Bronchial epithelial cell (primary cell): ENCODE results near the gene TNS3. TPM values are rescaled to one million over a fixed set of nuclear protein-coding genes. Genes with fewer than 3 reads are reported as not detected.

Source experiments
- DNase-seq: peaks from one replicate; pipeline ENCODE4 v3.0.0-alpha.2; 2010; ENCODE audit warnings: low read depth
- FAIRE-seq: peaks from 2 replicates; lab custom pipeline; 2011; peaks lifted over from hg19 to GRCh38; lab: Jason Lieb, UNC
- H3K27me3 ChIP-seq: 2 replicates; pipeline ENCODE4 v1.5.1; 2011; ENCODE audit warnings: low read length; ENCODE audit not compliant: control insufficient read depth, insufficient read depth
- H3K36me3 ChIP-seq: 2 replicates; pipeline ENCODE4 v1.5.1; 2011; ENCODE audit warnings: low read length; ENCODE audit not compliant: control insufficient read depth, insufficient read depth
- H3K4me3 ChIP-seq: 2 replicates; pipeline ENCODE4 v1.5.1; 2011; ENCODE audit warnings: mild to moderate bottlenecking, low read depth, low read length, control low read depth
- total RNA-seq: library from RNA; depleted of rRNA; stranded (reverse); fragments of >200 nt; gene quantifications from 2 replicates; pipeline ENCODE4 v1.2.1, GENCODE V29; 2014
- TF ChIP-seq, protein P1 (sequence below): IDR thresholded peaks from 2 replicates; pipeline ENCODE4 v1.5.1; 2011; ENCODE audit warnings: mild to moderate bottlenecking, moderate library complexity, low read length, control low read depth, inconsistent platforms; ENCODE audit not compliant: insufficient read depth, severe bottlenecking

The TNS3 gene
- total RNA-seq, 1 donor from 2014 or later = 2.6 TPM

DNA sequence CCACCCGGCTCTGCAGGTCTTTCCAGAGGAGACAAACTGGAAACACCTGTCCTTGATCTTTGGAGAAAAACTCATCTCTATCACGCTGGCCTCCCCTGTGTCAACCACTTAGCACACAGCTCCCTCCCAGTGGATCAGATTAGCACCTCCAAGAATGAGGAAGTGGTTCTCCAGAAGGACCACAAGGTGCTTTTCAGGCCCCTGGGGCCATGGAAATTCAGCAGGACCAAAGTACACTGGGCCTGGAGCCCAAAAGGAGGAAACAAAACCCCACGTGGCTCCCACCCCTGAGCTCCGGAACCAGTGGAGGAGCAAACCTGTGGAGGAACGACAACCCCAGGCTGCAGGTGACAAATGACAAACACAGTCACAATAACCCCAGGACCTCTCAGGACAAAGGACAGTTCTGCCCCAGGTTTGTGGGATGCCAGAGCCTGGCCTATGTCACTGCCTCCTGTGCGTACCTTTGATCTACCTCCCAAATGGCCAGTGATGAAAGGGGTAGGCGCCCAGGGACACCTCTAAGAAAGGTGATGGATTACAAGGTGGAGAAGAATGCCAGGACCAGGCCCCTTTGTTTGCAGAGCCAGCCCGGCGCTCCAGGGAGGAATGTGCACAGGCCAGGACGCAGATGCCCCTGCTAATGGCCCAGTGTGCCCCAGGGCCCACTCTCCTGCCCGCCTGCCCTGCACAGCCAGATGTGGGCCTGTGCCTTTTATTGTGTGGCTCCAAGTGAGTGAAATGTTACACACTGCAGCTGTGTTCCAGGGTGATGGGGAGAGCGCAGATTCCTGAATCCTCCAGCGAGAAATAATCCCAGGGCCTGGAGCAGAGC lies 5.7 kb downstream of the TNS3 start:
- H3K4me3 ChIP-seq = no peak overlapping the region
- H3K27me3 ChIP-seq = no peaks in the 10 kb centered on the region
- peak; percentile 56 for DNase-seq
- H3K36me3 ChIP-seq = no peaks in the 10 kb centered on the region
- no peak for FAIRE-seq
- TF ChIP-seq, protein P1, sequence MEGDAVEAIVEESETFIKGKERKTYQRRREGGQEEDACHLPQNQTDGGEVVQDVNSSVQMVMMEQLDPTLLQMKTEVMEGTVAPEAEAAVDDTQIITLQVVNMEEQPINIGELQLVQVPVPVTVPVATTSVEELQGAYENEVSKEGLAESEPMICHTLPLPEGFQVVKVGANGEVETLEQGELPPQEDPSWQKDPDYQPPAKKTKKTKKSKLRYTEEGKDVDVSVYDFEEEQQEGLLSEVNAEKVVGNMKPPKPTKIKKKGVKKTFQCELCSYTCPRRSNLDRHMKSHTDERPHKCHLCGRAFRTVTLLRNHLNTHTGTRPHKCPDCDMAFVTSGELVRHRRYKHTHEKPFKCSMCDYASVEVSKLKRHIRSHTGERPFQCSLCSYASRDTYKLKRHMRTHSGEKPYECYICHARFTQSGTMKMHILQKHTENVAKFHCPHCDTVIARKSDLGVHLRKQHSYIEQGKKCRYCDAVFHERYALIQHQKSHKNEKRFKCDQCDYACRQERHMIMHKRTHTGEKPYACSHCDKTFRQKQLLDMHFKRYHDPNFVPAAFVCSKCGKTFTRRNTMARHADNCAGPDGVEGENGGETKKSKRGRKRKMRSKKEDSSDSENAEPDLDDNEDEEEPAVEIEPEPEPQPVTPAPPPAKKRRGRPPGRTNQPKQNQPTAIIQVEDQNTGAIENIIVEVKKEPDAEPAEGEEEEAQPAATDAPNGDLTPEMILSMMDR = no peak

- DNase-seq = peak; percentile 75
- Histone ChIP-seq H3K27me3 (no peaks in the 10 kb centered on the region), H3K4me3 (no peak overlapping the region), H3K36me3 (no peaks in the 10 kb centered on the region)
- TF ChIP-seq, protein P1 = no peak
- FAIRE-seq = no peak
Observed at GRCh38 chr7:47574482-47575329, 7.2 kb downstream of the TNS3 start.

DNA sequence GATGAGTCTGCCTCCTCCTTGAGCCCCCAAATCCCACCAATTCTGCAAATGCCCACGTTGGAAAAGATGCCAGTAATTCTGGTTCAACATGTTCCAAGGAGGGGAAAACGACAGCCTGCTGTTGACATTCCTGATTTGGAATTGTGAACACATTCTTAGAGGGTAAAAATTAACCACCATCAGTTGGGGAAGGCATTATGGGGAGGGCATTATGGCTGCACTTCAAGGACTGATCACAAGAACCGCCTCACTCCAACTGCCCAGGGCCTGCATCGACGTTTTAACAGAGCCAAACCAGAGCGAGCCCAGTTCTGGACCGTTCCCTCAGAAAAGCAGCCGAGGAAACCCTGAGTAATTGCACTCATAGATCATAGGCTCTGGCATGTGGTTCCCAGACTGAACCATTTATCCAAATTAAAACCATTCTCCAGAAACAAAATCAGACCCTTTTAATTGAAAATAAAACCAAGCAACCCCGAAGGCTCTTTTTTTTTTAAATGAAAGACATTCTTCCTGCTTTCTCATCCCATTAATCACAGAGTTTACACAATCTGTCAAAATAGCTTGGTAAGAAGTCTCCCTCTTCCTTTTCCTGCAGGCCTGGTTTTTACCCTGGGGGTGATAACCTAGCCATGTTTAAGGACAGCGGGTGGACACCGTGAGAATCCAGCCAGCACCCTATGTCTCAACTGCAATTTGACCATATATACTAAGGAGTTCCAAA lies 8.0 kb downstream of the TNS3 start:
- no peak for FAIRE-seq
- peak; percentile 81 for DNase-seq
- Histone ChIP-seq H3K4me3 (no peak overlapping the region), H3K27me3 (no peaks in the 10 kb centered on the region), H3K36me3 (no peaks in the 10 kb centered on the region)
- TF ChIP-seq, protein P1 = no peak

GRCh38 chr7:47572939-47573757 lies 8.8 kb downstream of the TNS3 start:
- Histone ChIP-seq H3K36me3 (peaks cover 2% of the 10 kb centered on the region), H3K4me3 (no peak overlapping the region), H3K27me3 (no peaks in the 10 kb centered on the region)
- TF ChIP-seq, protein P1 = no peak
- no peak for DNase-seq
- no peak for FAIRE-seq

- DNase-seq (no peak), FAIRE-seq (peak; percentile 66)
- no peak overlapping the region for H3K4me3 ChIP-seq
- no peaks in the 10 kb centered on the region for H3K27me3 ChIP-seq
- TF ChIP-seq, protein P1 = no peak
- H3K36me3 ChIP-seq = peaks cover 3% of the 10 kb centered on the region
Observed at GRCh38 chr7:47572094-47572445, 9.8 kb downstream of the TNS3 start.
